Measurements from ENCODE around the gene U2AF2.

Gene U2AF2

DNA sequence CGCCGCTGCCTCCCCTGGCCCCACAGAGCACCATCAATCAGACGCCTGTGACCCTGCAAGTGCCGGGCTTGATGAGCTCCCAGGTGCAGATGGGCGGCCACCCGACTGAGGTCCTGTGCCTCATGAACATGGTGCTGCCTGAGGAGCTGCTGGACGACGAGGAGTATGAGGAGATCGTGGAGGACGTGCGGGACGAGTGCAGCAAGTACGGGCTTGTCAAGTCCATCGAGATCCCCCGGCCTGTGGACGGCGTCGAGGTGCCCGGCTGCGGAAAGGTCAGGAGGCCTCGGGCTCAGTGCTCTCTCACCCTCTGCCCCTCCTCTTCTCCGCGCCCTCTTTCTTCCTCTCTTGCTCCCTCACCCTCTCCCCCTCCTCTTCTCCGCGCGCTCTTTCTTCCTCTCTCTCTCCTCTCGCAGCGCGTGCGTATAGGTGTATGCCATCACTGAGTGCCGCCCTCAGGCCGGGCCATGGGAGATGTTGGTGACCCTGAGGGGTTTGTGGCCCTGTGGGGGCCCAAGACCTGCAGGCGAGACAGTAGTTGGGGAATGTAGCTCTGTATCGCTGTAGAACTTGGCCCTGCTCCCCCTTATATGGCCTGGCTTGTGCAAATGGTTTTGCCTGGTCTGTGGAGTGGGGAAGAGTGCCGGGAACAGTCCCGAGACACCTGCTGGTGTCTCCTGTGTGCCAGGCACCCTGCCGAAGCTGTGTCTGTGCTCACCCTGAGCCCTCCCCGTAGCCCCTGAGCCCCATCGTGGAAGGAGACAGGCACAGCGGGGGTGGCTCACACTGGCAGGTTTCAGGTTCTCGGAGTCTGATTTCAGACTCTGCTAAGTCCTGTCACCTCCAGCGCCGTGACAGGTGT, 14.8 kb downstream of the U2AF2 start:
- Histone ChIP-seq H3K4me1 (ENCODE audit: control insufficient read depth, insufficient read depth, low read length) (peaks cover 12% of the 10 kb centered on the region), H3K4me3 (ENCODE audit: low read depth, low read length) (no peak overlapping the region), H3K27ac (ENCODE audit: extremely low read depth, low read depth, low read length) (no peak overlapping the region), H3K36me3 (ENCODE audit: control insufficient read depth in 2 of 2, insufficient read depth in 1 of 2, low read length in 2 of 2) (peaks cover 33 to 78% of the 10 kb centered on the region in 2 experiments; a peak in 2 of 3 replicates), H3K9me3 (ENCODE audit: control insufficient read depth, insufficient read depth, low read depth, low read length) (no peaks in the 10 kb centered on the region)
- TF ChIP-seq ZNF48 (tag by site-specific recombination; IDR thresholded peaks at IDR 0.05) (no peak), ZNF366 (tag by site-specific recombination; conservative IDR thresholded peaks at IDR 0.05) (0 out of 2 replicates have a peak, but pooled peaks have one; percentile 42), MEIS1 (CRISPR knock-in tag; IDR thresholded peaks at IDR 0.05; ENCODE audit: borderline replicate concordance) (no peak), ZNF416 (tag by site-specific recombination; IDR thresholded peaks at IDR 0.05) (no peak), ZNF169 (tag by site-specific recombination; IDR thresholded peaks at IDR 0.05) (no peak), ZNF791 (tag by site-specific recombination; IDR thresholded peaks at IDR 0.05) (no peak), ZNF10 (tag by site-specific recombination; IDR thresholded peaks at IDR 0.05) (0 out of 2 replicates have a peak, but pooled peaks have one; percentile 44), ZNF433 (tag by site-specific recombination; IDR thresholded peaks at IDR 0.05; ENCODE audit: low read depth) (no peak), SP3 (tag by site-specific recombination; IDR thresholded peaks at IDR 0.05) (no peak), ZNF274 (IDR thresholded peaks at IDR 0.05; ENCODE audit: low read length) (no peak), ZNF274 (tag by site-specific recombination; IDR thresholded peaks at IDR 0.05; ENCODE audit: borderline replicate concordance) (no peak), BCL11B (tag by site-specific recombination; IDR thresholded peaks at IDR 0.05; ENCODE audit: low read depth) (peak; percentile 70; the same call in 1 of the 2 replicates), ZNF341 (tag by site-specific recombination; IDR thresholded peaks at IDR 0.05; ENCODE audit: low read depth) (no peak), SETDB1 (IDR thresholded peaks at IDR 0.05; ENCODE audit: insufficient read length, low read length) (no peak), REPIN1 (tag by site-specific recombination; IDR thresholded peaks at IDR 0.05; ENCODE audit: low read depth) (no peak), BCL11A (tag by site-specific recombination; IDR thresholded peaks at IDR 0.05; ENCODE audit: low read depth) (peak; percentile 57; the same call in 1 of the 2 replicates), ZNF777 (tag by site-specific recombination; IDR thresholded peaks at IDR 0.05; ENCODE audit: borderline replicate concordance) (no peak), ZNF324 (tag by site-specific recombination; IDR thresholded peaks at IDR 0.05) (no peak)
- TF ChIP-seq, protein P1, sequence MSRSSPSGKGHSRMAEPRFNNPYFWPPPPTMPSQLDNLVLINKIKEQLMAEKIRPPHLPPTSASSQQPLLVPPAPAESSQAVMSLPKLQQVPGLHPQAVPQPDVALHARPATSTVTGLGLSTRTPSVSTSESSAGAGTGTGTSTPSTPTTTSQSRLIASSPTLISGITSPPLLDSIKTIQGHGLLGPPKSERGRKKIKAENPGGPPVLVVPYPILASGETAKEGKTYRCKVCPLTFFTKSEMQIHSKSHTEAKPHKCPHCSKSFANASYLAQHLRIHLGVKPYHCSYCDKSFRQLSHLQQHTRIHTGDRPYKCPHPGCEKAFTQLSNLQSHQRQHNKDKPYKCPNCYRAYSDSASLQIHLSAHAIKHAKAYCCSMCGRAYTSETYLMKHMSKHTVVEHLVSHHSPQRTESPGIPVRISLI (tag by site-specific recombination; IDR thresholded peaks at IDR 0.05), result no peak
- TF ChIP-seq, protein P2, sequence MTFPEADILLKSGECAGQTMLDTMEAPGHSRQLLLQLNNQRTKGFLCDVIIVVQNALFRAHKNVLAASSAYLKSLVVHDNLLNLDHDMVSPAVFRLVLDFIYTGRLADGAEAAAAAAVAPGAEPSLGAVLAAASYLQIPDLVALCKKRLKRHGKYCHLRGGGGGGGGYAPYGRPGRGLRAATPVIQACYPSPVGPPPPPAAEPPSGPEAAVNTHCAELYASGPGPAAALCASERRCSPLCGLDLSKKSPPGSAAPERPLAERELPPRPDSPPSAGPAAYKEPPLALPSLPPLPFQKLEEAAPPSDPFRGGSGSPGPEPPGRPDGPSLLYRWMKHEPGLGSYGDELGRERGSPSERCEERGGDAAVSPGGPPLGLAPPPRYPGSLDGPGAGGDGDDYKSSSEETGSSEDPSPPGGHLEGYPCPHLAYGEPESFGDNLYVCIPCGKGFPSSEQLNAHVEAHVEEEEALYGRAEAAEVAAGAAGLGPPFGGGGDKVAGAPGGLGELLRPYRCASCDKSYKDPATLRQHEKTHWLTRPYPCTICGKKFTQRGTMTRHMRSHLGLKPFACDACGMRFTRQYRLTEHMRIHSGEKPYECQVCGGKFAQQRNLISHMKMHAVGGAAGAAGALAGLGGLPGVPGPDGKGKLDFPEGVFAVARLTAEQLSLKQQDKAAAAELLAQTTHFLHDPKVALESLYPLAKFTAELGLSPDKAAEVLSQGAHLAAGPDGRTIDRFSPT (tag by site-specific recombination; IDR thresholded peaks at IDR 0.05), result 0 out of 2 replicates have a peak, but pooled peaks have one; percentile 42
- TF ChIP-seq, protein P3, sequence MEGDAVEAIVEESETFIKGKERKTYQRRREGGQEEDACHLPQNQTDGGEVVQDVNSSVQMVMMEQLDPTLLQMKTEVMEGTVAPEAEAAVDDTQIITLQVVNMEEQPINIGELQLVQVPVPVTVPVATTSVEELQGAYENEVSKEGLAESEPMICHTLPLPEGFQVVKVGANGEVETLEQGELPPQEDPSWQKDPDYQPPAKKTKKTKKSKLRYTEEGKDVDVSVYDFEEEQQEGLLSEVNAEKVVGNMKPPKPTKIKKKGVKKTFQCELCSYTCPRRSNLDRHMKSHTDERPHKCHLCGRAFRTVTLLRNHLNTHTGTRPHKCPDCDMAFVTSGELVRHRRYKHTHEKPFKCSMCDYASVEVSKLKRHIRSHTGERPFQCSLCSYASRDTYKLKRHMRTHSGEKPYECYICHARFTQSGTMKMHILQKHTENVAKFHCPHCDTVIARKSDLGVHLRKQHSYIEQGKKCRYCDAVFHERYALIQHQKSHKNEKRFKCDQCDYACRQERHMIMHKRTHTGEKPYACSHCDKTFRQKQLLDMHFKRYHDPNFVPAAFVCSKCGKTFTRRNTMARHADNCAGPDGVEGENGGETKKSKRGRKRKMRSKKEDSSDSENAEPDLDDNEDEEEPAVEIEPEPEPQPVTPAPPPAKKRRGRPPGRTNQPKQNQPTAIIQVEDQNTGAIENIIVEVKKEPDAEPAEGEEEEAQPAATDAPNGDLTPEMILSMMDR (tag by site-specific recombination; IDR thresholded peaks at IDR 0.05), result no peak
- TF ChIP-seq, protein P4, sequence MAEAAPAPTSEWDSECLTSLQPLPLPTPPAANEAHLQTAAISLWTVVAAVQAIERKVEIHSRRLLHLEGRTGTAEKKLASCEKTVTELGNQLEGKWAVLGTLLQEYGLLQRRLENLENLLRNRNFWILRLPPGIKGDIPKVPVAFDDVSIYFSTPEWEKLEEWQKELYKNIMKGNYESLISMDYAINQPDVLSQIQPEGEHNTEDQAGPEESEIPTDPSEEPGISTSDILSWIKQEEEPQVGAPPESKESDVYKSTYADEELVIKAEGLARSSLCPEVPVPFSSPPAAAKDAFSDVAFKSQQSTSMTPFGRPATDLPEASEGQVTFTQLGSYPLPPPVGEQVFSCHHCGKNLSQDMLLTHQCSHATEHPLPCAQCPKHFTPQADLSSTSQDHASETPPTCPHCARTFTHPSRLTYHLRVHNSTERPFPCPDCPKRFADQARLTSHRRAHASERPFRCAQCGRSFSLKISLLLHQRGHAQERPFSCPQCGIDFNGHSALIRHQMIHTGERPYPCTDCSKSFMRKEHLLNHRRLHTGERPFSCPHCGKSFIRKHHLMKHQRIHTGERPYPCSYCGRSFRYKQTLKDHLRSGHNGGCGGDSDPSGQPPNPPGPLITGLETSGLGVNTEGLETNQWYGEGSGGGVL (tag by site-specific recombination; IDR thresholded peaks at IDR 0.05), result no peak
- TF ChIP-seq, protein P5, sequence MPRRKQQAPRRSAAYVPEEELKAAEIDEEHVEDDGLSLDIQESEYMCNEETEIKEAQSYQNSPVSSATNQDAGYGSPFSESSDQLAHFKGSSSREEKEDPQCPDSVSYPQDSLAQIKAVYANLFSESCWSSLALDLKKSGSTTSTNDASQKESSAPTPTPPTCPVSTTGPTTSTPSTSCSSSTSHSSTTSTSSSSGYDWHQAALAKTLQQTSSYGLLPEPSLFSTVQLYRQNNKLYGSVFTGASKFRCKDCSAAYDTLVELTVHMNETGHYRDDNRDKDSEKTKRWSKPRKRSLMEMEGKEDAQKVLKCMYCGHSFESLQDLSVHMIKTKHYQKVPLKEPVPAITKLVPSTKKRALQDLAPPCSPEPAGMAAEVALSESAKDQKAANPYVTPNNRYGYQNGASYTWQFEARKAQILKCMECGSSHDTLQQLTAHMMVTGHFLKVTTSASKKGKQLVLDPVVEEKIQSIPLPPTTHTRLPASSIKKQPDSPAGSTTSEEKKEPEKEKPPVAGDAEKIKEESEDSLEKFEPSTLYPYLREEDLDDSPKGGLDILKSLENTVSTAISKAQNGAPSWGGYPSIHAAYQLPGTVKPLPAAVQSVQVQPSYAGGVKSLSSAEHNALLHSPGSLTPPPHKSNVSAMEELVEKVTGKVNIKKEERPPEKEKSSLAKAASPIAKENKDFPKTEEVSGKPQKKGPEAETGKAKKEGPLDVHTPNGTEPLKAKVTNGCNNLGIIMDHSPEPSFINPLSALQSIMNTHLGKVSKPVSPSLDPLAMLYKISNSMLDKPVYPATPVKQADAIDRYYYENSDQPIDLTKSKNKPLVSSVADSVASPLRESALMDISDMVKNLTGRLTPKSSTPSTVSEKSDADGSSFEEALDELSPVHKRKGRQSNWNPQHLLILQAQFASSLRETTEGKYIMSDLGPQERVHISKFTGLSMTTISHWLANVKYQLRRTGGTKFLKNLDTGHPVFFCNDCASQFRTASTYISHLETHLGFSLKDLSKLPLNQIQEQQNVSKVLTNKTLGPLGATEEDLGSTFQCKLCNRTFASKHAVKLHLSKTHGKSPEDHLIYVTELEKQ (tag by site-specific recombination; IDR thresholded peaks at IDR 0.05; ENCODE audit: borderline replicate concordance), result no peak
- ChIA-PET POLR2A (no interaction called here), CTCF (interaction anchor here (1.0 to 2.5 kb wide), 2 partner anchors 15 to 37 kb away, joined by 7 to 35 read pairs; no protein-coding TSS in a partner anchor)

Data from HEK293 (cell line).